22Rv1 (cell line): Measurements from ENCODE around the gene EPN1.
A peak's percentile ranks its signal among the peaks of the same experiment; 100 is the strongest.

Experiments used
- H3K27ac ChIP-seq: fragments of 450-650 bp; 2 replicates; pipeline ENCODE4 v1.5.1; 2017
- CTCF ChIP-seq: fragments of 450-650 bp; IDR thresholded peaks from 2 replicates; pipeline ENCODE4 v1.5.1; 2017; ENCODE audit warnings: mild to moderate bottlenecking
- ZFX ChIP-seq: fragments of 450-650 bp; IDR thresholded peaks from 2 replicates; pipeline ENCODE4 v1.6.1; 2017; ENCODE audit warnings: antibody characterized with exemption, borderline replicate concordance

EPN1 gene

GRCh38 chr19:55643003-55643886, 31.8 kb upstream of the EPN1 start, which contains the start of gene ZNF581:
ZNF581 (plus strand) TSS chr19:55643649; CDS start chr19:55644572, 923 bp downstream.
- TF ChIP-seq CTCF = no peak
- TF ChIP-seq ZFX = no peak
- peak within 1 kb of the TSS; percentile 97 for H3K27ac ChIP-seq

- TF ChIP-seq CTCF (no peak), ZFX (no peak)
- peak overlapping the region; percentile 97 for H3K27ac ChIP-seq
Observed at GRCh38 chr19:55643887-55644176, 31.2 kb upstream of the EPN1 start.

GRCh38 chr19:55644191-55644833, 30.7 kb upstream of the EPN1 start:
- peak overlapping the region; percentile 97 for H3K27ac ChIP-seq

GRCh38 chr19:55644842-55645511, 30.0 kb upstream of the EPN1 start:
- H3K27ac ChIP-seq = peak overlapping the region; percentile 97; the same call in 1 of the 2 replicates
- no peak for TF ChIP-seq ZFX

More at GRCh38 chr19:55644191-55644833, 30.7 kb upstream of the EPN1 start:
- no peak for TF ChIP-seq ZFX
- no peak for TF ChIP-seq CTCF

GRCh38 chr19:55645512-55645881, 29.5 kb upstream of the EPN1 start:
- peak overlapping the region; percentile 97; the same call in 1 of the 2 replicates for H3K27ac ChIP-seq
- TF ChIP-seq CTCF (no peak), ZFX (no peak)

GRCh38 chr19:55646889-55647731, 27.9 kb upstream of the EPN1 start:
- TF ChIP-seq CTCF (no peak), ZFX (no peak)
- peak overlapping the region; percentile 85 for H3K27ac ChIP-seq
